SH-SY5Y (cell line): ENCODE data around the gene NME7.

Experiments
- GATA2 ChIP-seq: IDR thresholded peaks from 2 replicates; pipeline ENCODE4 v1.6.1; 2011; ENCODE audit warnings: mild to moderate bottlenecking, low read depth, low read length
- GATA3 ChIP-seq: IDR thresholded peaks from 2 replicates; pipeline ENCODE4 v1.6.1; 2011; ENCODE audit warnings: low read depth, mild to moderate bottlenecking, low read length, moderate library complexity

DNA sequence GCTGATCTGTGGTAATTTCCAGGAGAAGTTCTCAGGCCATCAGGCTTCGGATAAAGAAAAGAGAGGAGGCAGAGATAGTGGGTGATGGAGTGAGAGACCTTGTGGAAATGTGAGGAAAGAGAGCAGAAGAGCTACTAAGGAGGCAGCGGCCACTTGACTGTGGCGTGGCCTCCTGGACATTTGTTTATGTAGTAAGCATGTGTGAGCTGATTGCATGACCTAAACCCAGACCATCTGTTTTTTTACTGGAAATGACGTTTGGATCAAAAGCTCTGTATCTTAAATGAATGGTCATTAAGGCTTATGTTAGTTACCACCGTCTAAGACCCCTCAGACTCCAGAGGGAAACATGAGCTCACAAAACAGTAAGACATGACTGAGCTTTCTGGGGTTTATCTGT lies 247.5 kb downstream of the NME7 start:
- TF ChIP-seq GATA3 (no peak), GATA2 (no peak)
